GM23248 (cell line): ENCODE measurements around the gene TRIM59.

Experiments
- EZH2 ChIP-seq: fragments of 200-600 bp; sonication (generic); IDR thresholded peaks from 2 replicates; pipeline ENCODE4 v1.6.1; 2018; ENCODE audit warnings: antibody characterized with exemption, mild to moderate bottlenecking; ENCODE audit not compliant: insufficient read depth, poor library complexity, severe bottlenecking
- EZH2phosphoT487 ChIP-seq: fragments of 200-600 bp; sonication (generic); IDR thresholded peaks from 2 replicates; pipeline ENCODE4 v1.6.1; 2018; ENCODE audit warnings: antibody characterized with exemption, moderate library complexity, mild to moderate bottlenecking, low read depth; ENCODE audit not compliant: insufficient read depth

- TF ChIP-seq EZH2, result no peak
- TF ChIP-seq EZH2phosphoT487, result no peak
Observed at GRCh38 chr3:160434071-160434470, 15.5 kb downstream of the TRIM59 start.
